ENCODE data around the gene MACC1.
"Not testable (repeated sequence)": the region's sequence is repeated elsewhere in the genome, so short reads cannot be mapped to it uniquely, and the experiment has no call there.

The MACC1 gene

GRCh38 chr7:20213378-20213777 lies 3.8 kb downstream of the MACC1 start:
- no peak for ATAC-seq (ENCODE audit: low read depth)
- Histone ChIP-seq H3K27me3 (ENCODE audit: insufficient read depth, poor library complexity, severe bottlenecking) (no peaks in the 10 kb centered on the region), H3K36me3 (ENCODE audit: low read depth) (no peaks in the 10 kb centered on the region), H3K27ac (ENCODE audit: poor library complexity, severe bottlenecking) (no peak overlapping the region), H3K9me3 (ENCODE audit: severe bottlenecking) (peaks cover 5% of the 10 kb centered on the region), H3K4me1 (ENCODE audit: insufficient read depth, poor library complexity, severe bottlenecking) (peaks cover 25% of the 10 kb centered on the region), H3K4me3 (ENCODE audit: severe bottlenecking) (no peak overlapping the region)
- no peak for DNase-seq (ENCODE audit: low spot score)
- no peak for TF ChIP-seq CTCF (IDR thresholded peaks at IDR 0.05; ENCODE audit: poor library complexity, severe bottlenecking)

- H3K4me1 ChIP-seq (ENCODE audit: insufficient read depth, poor library complexity, severe bottlenecking), result peaks cover 8% of the 10 kb centered on the region
- H3K27ac ChIP-seq (ENCODE audit: poor library complexity, severe bottlenecking), result no peak overlapping the region
- DNase-seq (ENCODE audit: low spot score) (no peak), ATAC-seq (ENCODE audit: low read depth) (no peak)
- H3K9me3 ChIP-seq (ENCODE audit: severe bottlenecking), result peaks cover 6% of the 10 kb centered on the region
- no peak overlapping the region for H3K4me3 ChIP-seq (ENCODE audit: severe bottlenecking)
- no peak for TF ChIP-seq CTCF (IDR thresholded peaks at IDR 0.05; ENCODE audit: poor library complexity, severe bottlenecking)
- H3K36me3 ChIP-seq (ENCODE audit: low read depth), result no peaks in the 10 kb centered on the region
- H3K27me3 ChIP-seq (ENCODE audit: insufficient read depth, poor library complexity, severe bottlenecking), result no peaks in the 10 kb centered on the region
Measured at GRCh38 chr7:20211376-20211775, 5.8 kb downstream of the MACC1 start.

- TF ChIP-seq CTCF (IDR thresholded peaks at IDR 0.05; ENCODE audit: poor library complexity, severe bottlenecking), result no peak
- H3K27me3 ChIP-seq (ENCODE audit: insufficient read depth, poor library complexity, severe bottlenecking), result no peaks in the 10 kb centered on the region
- H3K9me3 ChIP-seq (ENCODE audit: severe bottlenecking), result peaks cover 6% of the 10 kb centered on the region
- no peak overlapping the region for H3K27ac ChIP-seq (ENCODE audit: poor library complexity, severe bottlenecking)
- DNase-seq (ENCODE audit: low spot score) (no peak), ATAC-seq (ENCODE audit: low read depth) (no peak)
- no peak overlapping the region for H3K4me3 ChIP-seq (ENCODE audit: severe bottlenecking)
- no peaks in the 10 kb centered on the region for H3K4me1 ChIP-seq (ENCODE audit: insufficient read depth, poor library complexity, severe bottlenecking)
- no peaks in the 10 kb centered on the region for H3K36me3 ChIP-seq (ENCODE audit: low read depth)
Measured at GRCh38 chr7:20208651-20209307, 8.4 kb downstream of the MACC1 start.

- not testable (repeated sequence) for H3K9me3 ChIP-seq (ENCODE audit: severe bottlenecking); H3K4me1 ChIP-seq (ENCODE audit: insufficient read depth, poor library complexity, severe bottlenecking); H3K27ac ChIP-seq (ENCODE audit: poor library complexity, severe bottlenecking); H3K27me3 ChIP-seq (ENCODE audit: insufficient read depth, poor library complexity, severe bottlenecking); H3K36me3 ChIP-seq (ENCODE audit: low read depth); DNase-seq (ENCODE audit: low spot score); H3K4me3 ChIP-seq (ENCODE audit: severe bottlenecking); ATAC-seq (ENCODE audit: low read depth)
Measured at GRCh38 chr7:20207811-20208210, 9.4 kb downstream of the MACC1 start.

GRCh38 chr7:20206104-20206896 lies 10.9 kb downstream of the MACC1 start:
- no peaks in the 10 kb centered on the region for H3K27me3 ChIP-seq (ENCODE audit: insufficient read depth, poor library complexity, severe bottlenecking)
- H3K27ac ChIP-seq (ENCODE audit: poor library complexity, severe bottlenecking), result no peak overlapping the region
- TF ChIP-seq CTCF (IDR thresholded peaks at IDR 0.05; ENCODE audit: poor library complexity, severe bottlenecking), result no peak
- H3K36me3 ChIP-seq (ENCODE audit: low read depth), result no peaks in the 10 kb centered on the region
- H3K4me3 ChIP-seq (ENCODE audit: severe bottlenecking), result no peak overlapping the region
- peaks cover 6% of the 10 kb centered on the region for H3K9me3 ChIP-seq (ENCODE audit: severe bottlenecking)
- no peaks in the 10 kb centered on the region for H3K4me1 ChIP-seq (ENCODE audit: insufficient read depth, poor library complexity, severe bottlenecking)
- no peak for DNase-seq (ENCODE audit: low spot score)
- ATAC-seq (ENCODE audit: low read depth), result no peak

All from RWPE2 (cell line).